Panc1 (cell line): ENCODE measurements around the gene CEL. TPM values are rescaled to one million over a fixed set of nuclear protein-coding genes. Genes with fewer than 3 reads are reported as not detected.
A peak's percentile ranks its signal among the peaks of the same experiment; 100 is the strongest.

Experiments used
- ATAC-seq: fragments of 200-7000 bp; cut with Tn5 transposase; 2 replicates; pipeline ENCODE4 v1.9.1; 2020; ENCODE audit warnings: mild to moderate bottlenecking, moderate library complexity
- BruUV-seq: library from RNA; stranded (reverse); fragments of 400-500 nt; replicated peaks from 2 replicates; lab custom pipeline; 2021; lab: Mats Ljungman, UMichigan
- CTCF ChIA-PET: fragments of 300-600 bp; sonication (Branson Sonifier 250); formaldehyde crosslinking; loops from one replicate; lab custom pipeline; 2022; ENCODE audit warnings: antibody characterized with exemption; lab: Charles Lee
- POLR2A ChIA-PET: fragments of 300-600 bp; sonication (Branson Sonifier 250); formaldehyde crosslinking; loops from one replicate; lab custom pipeline; 2022; ENCODE audit warnings: antibody characterized with exemption; lab: Charles Lee
- DNase-seq: peaks from one replicate; pipeline ENCODE4 v3.0.0-alpha.2; 2010; ENCODE audit warnings: low read depth, low spot score
- H3K27ac ChIP-seq: 2 replicates; pipeline ENCODE4 v1.5.1; 2011; ENCODE audit warnings: mild to moderate bottlenecking, low read length, inconsistent platforms
- H3K27me3 ChIP-seq: fragments of 200-500 bp; sonication (Bioruptor generic); 2 replicates; pipeline ENCODE4 v1.6.0; 2014; ENCODE audit warnings: low read length, inconsistent platforms; ENCODE audit not compliant: control insufficient read depth, insufficient read depth
- H3K36me3 ChIP-seq: fragments of 200-500 bp; sonication (Bioruptor generic); 2 replicates; pipeline ENCODE4 v1.5.1; 2014; ENCODE audit warnings: inconsistent platforms, mild to moderate bottlenecking, low read length, moderate library complexity; ENCODE audit not compliant: control insufficient read depth, insufficient read depth
- H3K4me1 ChIP-seq: 2 replicates; pipeline ENCODE4 v1.5.1; 2011; ENCODE audit warnings: inconsistent platforms, mild to moderate bottlenecking, low read length, moderate library complexity; ENCODE audit not compliant: control insufficient read depth, insufficient read depth
- H3K4me3 ChIP-seq, 2 experiments: 2 replicates each; pipeline ENCODE4 v1.5.1; 2011 to 2012; ENCODE audit warnings: low read depth in 2 of 2, low read length in 2 of 2, mild to moderate bottlenecking in 2 of 2, inconsistent platforms in 1 of 2, moderate library complexity in 1 of 2
- H3K9me3 ChIP-seq: fragments of 200-500 bp; sonication (Bioruptor generic); 2 replicates; pipeline ENCODE4 v1.5.1; 2014; ENCODE audit warnings: low read depth, mild to moderate bottlenecking, inconsistent platforms, low read length, moderate library complexity; ENCODE audit not compliant: control insufficient read depth, insufficient read depth
- CTCF ChIP-seq: fragments of 450-650 bp; IDR thresholded peaks from 2 replicates; pipeline ENCODE4 v1.5.1; 2017; ENCODE audit warnings: mild to moderate bottlenecking
- POLR2AphosphoS5 ChIP-seq: IDR thresholded peaks from 2 replicates; pipeline ENCODE4 v1.6.1; 2012; ENCODE audit warnings: mild to moderate bottlenecking, low read depth, low read length, moderate library complexity
- REST ChIP-seq, 2 experiments: IDR thresholded peaks; 2 replicates each; pipeline ENCODE4 v1.6.1; 2011 to 2012; ENCODE audit warnings: low read depth in 2 of 2, control low read depth in 1 of 2, low read length in 1 of 2, mild to moderate bottlenecking in 1 of 2, moderate library complexity in 1 of 2; ENCODE audit not compliant: insufficient read depth in 1 of 2
- SIN3A ChIP-seq: IDR thresholded peaks from 2 replicates; pipeline ENCODE4 v1.6.1; 2012; ENCODE audit warnings: low read depth, mild to moderate bottlenecking, low read length, moderate library complexity, borderline replicate concordance; ENCODE audit not compliant: insufficient read depth
- TCF7L2 ChIP-seq: IDR thresholded peaks from 2 replicates; pipeline ENCODE4 v1.6.1; 2011; ENCODE audit warnings: mild to moderate bottlenecking, low read depth, low read length, inconsistent platforms
- in situ Hi-C: cut with HindIII; loops from 2 replicates; pipeline ENCODE4 v1.10.0; 2016; ENCODE audit warnings: low sequenced_read_pairs, low pct_unique_long_range_greater_than_20kb
- intact Hi-C: fragments of 100-400 bp; cut with micrococcal nuclease; formaldehyde crosslinking; loops from one replicate; pipeline ENCODE4 v1.10.0; 2022; ENCODE audit not compliant: unreplicated experiment
- total RNA-seq: library from RNA; stranded (reverse); gene quantifications from one replicate; pipeline ENCODE4 v1.2.1, GENCODE V29; 2021; ENCODE audit not compliant: unreplicated experiment

The CEL gene
- total RNA-seq, 1 experiment from 2014 or later = 4.3 TPM

GRCh38 chr9:133112663-133113026, 50.9 kb downstream of the CEL start:
- peaks cover 37% of the 10 kb centered on the region for H3K4me1 ChIP-seq
- H3K9me3 ChIP-seq = no peaks in the 10 kb centered on the region
- no peaks in the 10 kb centered on the region for H3K36me3 ChIP-seq
- intact Hi-C loops (no loop called here), in situ Hi-C loops (no loop called here)
- CTCF ChIA-PET = no interaction called here
- H3K27me3 ChIP-seq = no peaks in the 10 kb centered on the region
- no peak for ATAC-seq
- POLR2A ChIA-PET = no interaction called here
- TF ChIP-seq CTCF = no peak
- no peak for TF ChIP-seq TCF7L2
- TF ChIP-seq REST (IDR thresholded peaks at IDR 0.05; ENCODE audit: insufficient read depth in 1 of 2, low read depth in 2 of 2, low read length in 1 of 2) = no peak
- TF ChIP-seq SIN3A = no peak
- no TSS peak for BruUV-seq
- no peak overlapping the region for H3K27ac ChIP-seq
- no peak overlapping the region for H3K4me3 ChIP-seq
- DNase-seq = no peak

GRCh38 chr9:133113163-133113948, 51.6 kb downstream of the CEL start:
- in situ Hi-C loops = no loop called here
- BruUV-seq = no TSS peak
- Histone ChIP-seq H3K36me3 (no peaks in the 10 kb centered on the region), H3K27me3 (no peaks in the 10 kb centered on the region), H3K27ac (0 out of 2 replicates have a peak overlapping the region, but pooled peaks have one; percentile 17), H3K4me3 (no peak overlapping the region), H3K4me1 (peaks cover 44% of the 10 kb centered on the region), H3K9me3 (no peaks in the 10 kb centered on the region)
- DNase-seq (no peak), ATAC-seq (no peak)
- CTCF ChIA-PET = no interaction called here
- POLR2A ChIA-PET = no interaction called here
- TF ChIP-seq TCF7L2 (no peak), CTCF (no peak), SIN3A (no peak), POLR2AphosphoS5 (no peak), REST (IDR thresholded peaks at IDR 0.05; ENCODE audit: insufficient read depth in 1 of 2, low read depth in 2 of 2, low read length in 1 of 2) (no peak)
- intact Hi-C loops = no loop called here
